ENCODE data around the gene KIF5B. TPM values are rescaled to one million over a fixed set of nuclear protein-coding genes. Genes with fewer than 3 reads are reported as not detected.

Gene KIF5B
- total RNA-seq, 1 donor from 2014 or later = 144 TPM

DNA sequence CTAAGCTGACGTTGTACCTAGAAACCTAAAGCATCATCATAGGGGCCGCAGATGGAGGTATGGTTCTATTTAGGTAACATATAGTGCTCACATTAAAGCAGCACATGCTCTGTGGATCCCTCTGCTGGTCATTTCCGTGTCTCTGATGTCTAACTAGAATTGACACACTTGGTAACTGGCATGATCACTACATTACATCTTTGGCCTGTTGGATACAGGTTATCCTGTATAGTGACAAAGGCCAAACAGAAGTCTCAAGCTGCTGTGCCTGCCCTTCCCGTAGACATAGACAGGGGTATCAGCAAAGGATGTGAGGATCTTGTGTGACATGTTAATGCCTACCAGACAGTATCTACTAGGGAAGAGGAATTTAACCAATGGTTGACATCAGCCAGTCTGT lies 51.2 kb downstream of the KIF5B start:
- Histone ChIP-seq H3K27ac (replicated peaks) (no peak overlapping the region), H3K4me3 (no peak overlapping the region), H3K4me1 (peaks cover 22% of the 10 kb centered on the region), H3K36me3 (peaks cover 20% of the 10 kb centered on the region), H3K27me3 (ENCODE audit: low read depth) (no peaks in the 10 kb centered on the region), H3K9me3 (replicated peaks) (no peaks in the 10 kb centered on the region)
- TF ChIP-seq, protein P1, sequence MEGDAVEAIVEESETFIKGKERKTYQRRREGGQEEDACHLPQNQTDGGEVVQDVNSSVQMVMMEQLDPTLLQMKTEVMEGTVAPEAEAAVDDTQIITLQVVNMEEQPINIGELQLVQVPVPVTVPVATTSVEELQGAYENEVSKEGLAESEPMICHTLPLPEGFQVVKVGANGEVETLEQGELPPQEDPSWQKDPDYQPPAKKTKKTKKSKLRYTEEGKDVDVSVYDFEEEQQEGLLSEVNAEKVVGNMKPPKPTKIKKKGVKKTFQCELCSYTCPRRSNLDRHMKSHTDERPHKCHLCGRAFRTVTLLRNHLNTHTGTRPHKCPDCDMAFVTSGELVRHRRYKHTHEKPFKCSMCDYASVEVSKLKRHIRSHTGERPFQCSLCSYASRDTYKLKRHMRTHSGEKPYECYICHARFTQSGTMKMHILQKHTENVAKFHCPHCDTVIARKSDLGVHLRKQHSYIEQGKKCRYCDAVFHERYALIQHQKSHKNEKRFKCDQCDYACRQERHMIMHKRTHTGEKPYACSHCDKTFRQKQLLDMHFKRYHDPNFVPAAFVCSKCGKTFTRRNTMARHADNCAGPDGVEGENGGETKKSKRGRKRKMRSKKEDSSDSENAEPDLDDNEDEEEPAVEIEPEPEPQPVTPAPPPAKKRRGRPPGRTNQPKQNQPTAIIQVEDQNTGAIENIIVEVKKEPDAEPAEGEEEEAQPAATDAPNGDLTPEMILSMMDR (IDR thresholded peaks at IDR 0.05; ENCODE audit: borderline replicate concordance) = peak; percentile 61
- intact Hi-C loops (cut with micrococcal nuclease) = loop anchor here (5.0 kb wide), 1 partner anchor 143 kb away; no protein-coding TSS in a partner anchor
- DNase-seq = no peak

- intact Hi-C loops (cut with micrococcal nuclease) = no loop called here
- no peaks in the 10 kb centered on the region for H3K27me3 ChIP-seq (ENCODE audit: low read depth)
- no peak overlapping the region for H3K4me3 ChIP-seq
- H3K9me3 ChIP-seq (replicated peaks) = no peaks in the 10 kb centered on the region
- DNase-seq = peak; percentile 20
- TF ChIP-seq, protein P1 (IDR thresholded peaks at IDR 0.05; ENCODE audit: borderline replicate concordance) = no peak
- peaks cover 22% of the 10 kb centered on the region for H3K4me1 ChIP-seq
- H3K27ac ChIP-seq (replicated peaks) = peak overlapping the region; percentile 40
- peaks cover 11% of the 10 kb centered on the region for H3K36me3 ChIP-seq
Observed at GRCh38 chr10:32004161-32004591, 52.0 kb downstream of the KIF5B start.

DNA sequence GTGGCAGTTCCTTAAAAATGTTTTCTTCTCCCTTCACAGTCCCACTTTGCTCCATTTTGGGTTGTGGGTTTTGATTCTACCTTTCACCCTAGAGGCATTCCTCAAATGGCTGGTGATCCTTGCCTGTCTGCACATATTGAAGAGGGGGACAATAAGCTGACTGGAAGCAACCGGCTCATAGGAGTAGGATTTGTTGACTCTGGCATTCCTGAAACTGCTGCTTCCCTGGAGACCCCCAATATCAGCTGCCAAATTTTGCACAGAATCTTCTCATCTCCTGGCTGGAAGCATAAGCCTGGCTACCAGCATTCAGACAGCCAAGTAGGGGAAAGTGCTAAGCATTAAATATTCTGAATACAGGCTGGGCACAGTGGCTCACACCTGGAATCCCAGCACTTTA lies 53.7 kb downstream of the KIF5B start:
- peaks cover 22% of the 10 kb centered on the region for H3K4me1 ChIP-seq
- no peak overlapping the region for H3K27ac ChIP-seq (replicated peaks)
- DNase-seq = no peak
- H3K9me3 ChIP-seq (replicated peaks) = no peaks in the 10 kb centered on the region
- intact Hi-C loops (cut with micrococcal nuclease) = no loop called here
- no peaks in the 10 kb centered on the region for H3K27me3 ChIP-seq (ENCODE audit: low read depth)
- H3K36me3 ChIP-seq = no peaks in the 10 kb centered on the region
- no peak overlapping the region for H3K4me3 ChIP-seq
- TF ChIP-seq, protein P1 (IDR thresholded peaks at IDR 0.05; ENCODE audit: borderline replicate concordance) = no peak

DNA sequence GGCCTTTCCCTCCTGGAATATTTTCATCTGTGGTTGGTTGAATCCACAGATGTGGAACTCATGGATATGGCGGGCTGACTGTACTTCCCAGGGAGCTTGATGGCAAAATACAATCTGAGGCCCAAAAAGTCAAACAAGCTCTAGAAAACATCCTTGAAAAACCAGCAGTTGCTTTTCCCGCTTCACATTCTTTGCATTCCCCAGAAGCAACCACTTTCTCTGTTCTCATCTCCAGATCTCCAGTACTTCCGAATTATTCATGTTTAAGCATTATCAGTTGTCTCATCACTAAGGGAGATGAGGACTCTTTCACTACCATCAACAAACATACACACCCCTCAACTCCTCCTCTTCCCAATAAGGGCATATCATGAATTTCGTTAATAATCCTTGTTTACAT lies 55.3 kb downstream of the KIF5B start:
- H3K27ac ChIP-seq (replicated peaks) = no peak overlapping the region
- peaks cover 22% of the 10 kb centered on the region for H3K4me1 ChIP-seq
- H3K9me3 ChIP-seq (replicated peaks) = no peaks in the 10 kb centered on the region
- no peak for DNase-seq
- no peaks in the 10 kb centered on the region for H3K36me3 ChIP-seq
- H3K4me3 ChIP-seq = no peak overlapping the region
- intact Hi-C loops (cut with micrococcal nuclease) = no loop called here
- no peaks in the 10 kb centered on the region for H3K27me3 ChIP-seq (ENCODE audit: low read depth)
- TF ChIP-seq, protein P1 (IDR thresholded peaks at IDR 0.05; ENCODE audit: borderline replicate concordance) = no peak

DNA sequence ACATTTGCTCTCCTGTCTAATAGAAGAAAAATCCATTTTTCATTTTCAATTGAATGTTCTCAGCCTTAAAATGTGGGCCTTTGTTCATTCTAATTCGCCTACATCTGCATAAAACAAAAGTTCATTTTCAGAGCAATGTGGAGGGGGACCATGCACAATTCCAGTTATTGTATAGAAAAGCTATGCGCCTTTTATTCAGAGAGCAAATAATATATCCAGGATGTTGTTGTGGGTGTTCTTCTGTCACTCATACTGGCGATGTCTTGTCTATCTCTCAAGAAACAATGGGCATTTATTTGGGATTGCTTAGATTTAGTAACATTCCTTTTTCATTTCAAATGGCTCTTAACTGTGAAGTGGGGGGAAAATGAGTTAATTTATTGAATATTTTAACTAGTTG lies 56.4 kb downstream of the KIF5B start:
- H3K36me3 ChIP-seq = no peaks in the 10 kb centered on the region
- peaks cover 22% of the 10 kb centered on the region for H3K4me1 ChIP-seq
- H3K27ac ChIP-seq (replicated peaks) = no peak overlapping the region
- no peak overlapping the region for H3K4me3 ChIP-seq
- DNase-seq = no peak
- H3K9me3 ChIP-seq (replicated peaks) = no peaks in the 10 kb centered on the region
- no peaks in the 10 kb centered on the region for H3K27me3 ChIP-seq (ENCODE audit: low read depth)
- intact Hi-C loops (cut with micrococcal nuclease) = no loop called here
- TF ChIP-seq, protein P1 (IDR thresholded peaks at IDR 0.05; ENCODE audit: borderline replicate concordance) = no peak

Measured in left ventricle myocardium inferior (tissue), 1 donor.